ENCODE results near the gene KCNF1.

DNA sequence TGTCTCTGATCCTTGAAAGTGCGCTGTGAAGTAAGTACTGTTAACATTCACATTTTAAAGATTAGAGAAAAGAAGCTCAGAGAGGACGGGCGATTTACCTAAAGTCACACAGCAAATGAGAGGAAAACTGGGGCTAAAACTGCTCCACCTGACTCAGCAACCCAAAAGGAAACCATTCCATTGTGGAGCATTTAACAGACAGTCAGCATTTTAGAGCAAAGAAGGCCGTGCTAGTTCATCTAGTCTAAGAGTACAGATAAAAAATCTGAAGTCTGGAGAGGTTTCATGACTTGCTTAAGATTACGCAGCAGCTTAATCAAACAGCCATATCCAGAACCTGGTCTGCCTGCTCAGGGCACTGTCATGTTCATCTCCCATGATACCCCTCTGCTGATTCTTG lies 19.9 kb upstream of the KCNF1 start:
- TF ChIP-seq, protein P1, sequence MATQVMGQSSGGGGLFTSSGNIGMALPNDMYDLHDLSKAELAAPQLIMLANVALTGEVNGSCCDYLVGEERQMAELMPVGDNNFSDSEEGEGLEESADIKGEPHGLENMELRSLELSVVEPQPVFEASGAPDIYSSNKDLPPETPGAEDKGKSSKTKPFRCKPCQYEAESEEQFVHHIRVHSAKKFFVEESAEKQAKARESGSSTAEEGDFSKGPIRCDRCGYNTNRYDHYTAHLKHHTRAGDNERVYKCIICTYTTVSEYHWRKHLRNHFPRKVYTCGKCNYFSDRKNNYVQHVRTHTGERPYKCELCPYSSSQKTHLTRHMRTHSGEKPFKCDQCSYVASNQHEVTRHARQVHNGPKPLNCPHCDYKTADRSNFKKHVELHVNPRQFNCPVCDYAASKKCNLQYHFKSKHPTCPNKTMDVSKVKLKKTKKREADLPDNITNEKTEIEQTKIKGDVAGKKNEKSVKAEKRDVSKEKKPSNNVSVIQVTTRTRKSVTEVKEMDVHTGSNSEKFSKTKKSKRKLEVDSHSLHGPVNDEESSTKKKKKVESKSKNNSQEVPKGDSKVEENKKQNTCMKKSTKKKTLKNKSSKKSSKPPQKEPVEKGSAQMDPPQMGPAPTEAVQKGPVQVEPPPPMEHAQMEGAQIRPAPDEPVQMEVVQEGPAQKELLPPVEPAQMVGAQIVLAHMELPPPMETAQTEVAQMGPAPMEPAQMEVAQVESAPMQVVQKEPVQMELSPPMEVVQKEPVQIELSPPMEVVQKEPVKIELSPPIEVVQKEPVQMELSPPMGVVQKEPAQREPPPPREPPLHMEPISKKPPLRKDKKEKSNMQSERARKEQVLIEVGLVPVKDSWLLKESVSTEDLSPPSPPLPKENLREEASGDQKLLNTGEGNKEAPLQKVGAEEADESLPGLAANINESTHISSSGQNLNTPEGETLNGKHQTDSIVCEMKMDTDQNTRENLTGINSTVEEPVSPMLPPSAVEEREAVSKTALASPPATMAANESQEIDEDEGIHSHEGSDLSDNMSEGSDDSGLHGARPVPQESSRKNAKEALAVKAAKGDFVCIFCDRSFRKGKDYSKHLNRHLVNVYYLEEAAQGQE (IDR thresholded peaks at IDR 0.05; ENCODE audit: insufficient read depth in 1 of 2, low read depth in 2 of 2, low read length in 2 of 2) = no peak
- no peak for TF ChIP-seq TAF1 (IDR thresholded peaks at IDR 0.05; ENCODE audit: borderline replicate concordance, insufficient read depth, low read length)
- TF ChIP-seq POLR2AphosphoS5 (IDR thresholded peaks at IDR 0.05; ENCODE audit: low read depth, low read length) = no peak
- TF ChIP-seq FOXP2 (optimal IDR thresholded peaks at IDR 0.05; ENCODE audit: borderline replicate concordance, extremely low read depth, extremely low read length, insufficient read depth) = no peak
- TF ChIP-seq SIN3A (IDR thresholded peaks at IDR 0.05; ENCODE audit: borderline replicate concordance, insufficient read depth, low read length) = no peak
